HEK293 (cell line): ENCODE measurements around the gene AIG1.

Experiments
- CTCF ChIA-PET: fragments of 350-600 bp; formaldehyde crosslinking; extraction: SDS; loops from one replicate; lab custom pipeline; 2021; ENCODE audit warnings: antibody characterized with exemption; lab: Yijun Ruan, JAX
- POLR2A ChIA-PET: fragments of 300-600 bp; formaldehyde crosslinking; extraction: SDS; loops from one replicate; lab custom pipeline; 2020; ENCODE audit warnings: antibody characterized with exemption, inconsistent platforms; lab: Yijun Ruan, JAX
- H3K27ac ChIP-seq: fragments of 200-500 bp; sonication (Bioruptor generic); 2 replicates; pipeline ENCODE4 v1.5.1; 2014; ENCODE audit warnings: low read depth, low read length, control low read depth, inconsistent platforms; ENCODE audit errors: extremely low read depth
- H3K36me3 ChIP-seq, 2 experiments: fragments of 200-500 bp in 1 of 2; sonication (Bioruptor generic) in 1 of 2; 1 replicate in 1 of 2; 2 replicates in 1 of 2; pipeline ENCODE4 v1.5.1; 2014 to 2017; ENCODE audit warnings: inconsistent platforms in 2 of 2, low read length in 2 of 2; ENCODE audit not compliant: control insufficient read depth in 2 of 2, insufficient read depth in 1 of 2
- H3K4me1 ChIP-seq: fragments of 200-500 bp; sonication (Bioruptor generic); 2 replicates; pipeline ENCODE4 v1.5.1; 2014; ENCODE audit warnings: mild to moderate bottlenecking, low read length, inconsistent platforms; ENCODE audit not compliant: control insufficient read depth, insufficient read depth
- H3K4me3 ChIP-seq: 2 replicates; pipeline ENCODE4 v1.5.1; 2011; ENCODE audit warnings: low read depth, mild to moderate bottlenecking, control low read depth, low read length, moderate library complexity
- H3K9me3 ChIP-seq: fragments of 200-500 bp; sonication (Bioruptor generic); 2 replicates; pipeline ENCODE4 v1.5.1; 2014; ENCODE audit warnings: low read depth, low read length, inconsistent platforms; ENCODE audit not compliant: control insufficient read depth, insufficient read depth
- BCL6B ChIP-seq: fragments of 450-650 bp; formaldehyde crosslinking; IDR thresholded peaks from 2 replicates; pipeline ENCODE4 v1.5.1; 2017; ENCODE audit warnings: missing biosample characterization, missing genetic modification characterization
- KLF1 ChIP-seq: fragments of 450-650 bp; formaldehyde crosslinking; IDR thresholded peaks from 2 replicates; pipeline ENCODE4 v1.5.1; 2016; ENCODE audit warnings: missing biosample characterization, missing genetic modification characterization
- KLF17 ChIP-seq: fragments of 450-650 bp; formaldehyde crosslinking; IDR thresholded peaks from 2 replicates; pipeline ENCODE4 v1.5.1; 2016; ENCODE audit warnings: missing biosample characterization, missing genetic modification characterization
- KLF8 ChIP-seq: fragments of 450-650 bp; formaldehyde crosslinking; IDR thresholded peaks from 2 replicates; pipeline ENCODE4 v1.5.1; 2016; ENCODE audit warnings: missing biosample characterization, missing genetic modification characterization
- MZF1 ChIP-seq: fragments of 450-650 bp; formaldehyde crosslinking; IDR thresholded peaks from 2 replicates; pipeline ENCODE4 v1.5.1; 2017; ENCODE audit warnings: missing biosample characterization, missing genetic modification characterization, borderline replicate concordance
- SP3 ChIP-seq: fragments of 450-650 bp; formaldehyde crosslinking; IDR thresholded peaks from 2 replicates; pipeline ENCODE4 v1.5.1; 2016; ENCODE audit warnings: missing biosample characterization, missing genetic modification characterization
- ZBTB44 ChIP-seq: fragments of 450-650 bp; IDR thresholded peaks from 2 replicates; pipeline ENCODE4 v1.5.1; 2018; ENCODE audit warnings: missing biosample characterization, mild to moderate bottlenecking, missing genetic modification characterization
- ZBTB7A ChIP-seq: fragments of 450-650 bp; formaldehyde crosslinking; IDR thresholded peaks from 2 replicates; pipeline ENCODE4 v1.5.1; 2016; ENCODE audit warnings: low read depth, missing biosample characterization, missing genetic modification characterization
- ZEB2 ChIP-seq: fragments of 450-650 bp; formaldehyde crosslinking; IDR thresholded peaks from 2 replicates; pipeline ENCODE4 v1.5.1; 2016; ENCODE audit warnings: missing biosample characterization, missing genetic modification characterization
- ZNF157 ChIP-seq: fragments of 450-650 bp; formaldehyde crosslinking; IDR thresholded peaks from 2 replicates; pipeline ENCODE4 v1.5.1; 2016; ENCODE audit warnings: missing biosample characterization, missing genetic modification characterization
- ZNF174 ChIP-seq: fragments of 450-650 bp; formaldehyde crosslinking; IDR thresholded peaks from 2 replicates; pipeline ENCODE4 v1.5.0; 2017; ENCODE audit warnings: missing biosample characterization, mild to moderate bottlenecking, missing genetic modification characterization
- ZNF175 ChIP-seq: fragments of 450-650 bp; formaldehyde crosslinking; IDR thresholded peaks from 2 replicates; pipeline ENCODE4 v1.5.1; 2016; ENCODE audit warnings: missing biosample characterization, missing genetic modification characterization
- ZNF26 ChIP-seq: fragments of 450-650 bp; formaldehyde crosslinking; IDR thresholded peaks from 2 replicates; pipeline ENCODE4 v1.5.1; 2016; ENCODE audit warnings: missing biosample characterization, missing genetic modification characterization
- ZNF350 ChIP-seq: fragments of 450-650 bp; formaldehyde crosslinking; IDR thresholded peaks from 2 replicates; pipeline ENCODE4 v1.5.0; 2017; ENCODE audit warnings: missing biosample characterization, mild to moderate bottlenecking, missing genetic modification characterization
- ZNF555 ChIP-seq: fragments of 450-650 bp; formaldehyde crosslinking; conservative IDR thresholded peaks from 2 replicates; pipeline ENCODE4 v1.5.1; 2017; ENCODE audit warnings: missing biosample characterization, mild to moderate bottlenecking, missing genetic modification characterization, inconsistent platforms
- ZNF585B ChIP-seq: fragments of 450-650 bp; formaldehyde crosslinking; IDR thresholded peaks from 2 replicates; pipeline ENCODE4 v1.5.1; 2016; ENCODE audit warnings: missing biosample characterization, missing genetic modification characterization
- ZNF596 ChIP-seq: fragments of 450-650 bp; IDR thresholded peaks from 2 replicates; pipeline ENCODE4 v1.5.0; 2018; ENCODE audit warnings: missing biosample characterization, mild to moderate bottlenecking, missing genetic modification characterization, moderate library complexity
- ZNF624 ChIP-seq: fragments of 450-650 bp; formaldehyde crosslinking; IDR thresholded peaks from 2 replicates; pipeline ENCODE4 v1.5.1; 2017; ENCODE audit warnings: missing biosample characterization, missing genetic modification characterization
- ZNF654 ChIP-seq: fragments of 450-650 bp; formaldehyde crosslinking; IDR thresholded peaks from 2 replicates; pipeline ENCODE4 v1.5.1; 2016; ENCODE audit warnings: low read depth, missing biosample characterization, missing genetic modification characterization
- ZNF677 ChIP-seq: fragments of 450-650 bp; IDR thresholded peaks from 2 replicates; pipeline ENCODE4 v1.5.0; 2018; ENCODE audit warnings: missing biosample characterization, mild to moderate bottlenecking, missing genetic modification characterization, moderate library complexity
- ZNF692 ChIP-seq: fragments of 450-650 bp; formaldehyde crosslinking; IDR thresholded peaks from 2 replicates; pipeline ENCODE4 v1.5.1; 2016; ENCODE audit warnings: missing biosample characterization, missing genetic modification characterization
- ZNF830 ChIP-seq: fragments of 450-650 bp; IDR thresholded peaks from 2 replicates; pipeline ENCODE4 v1.5.0; 2018; ENCODE audit warnings: missing biosample characterization, missing genetic modification characterization, low read depth, mild to moderate bottlenecking, moderate library complexity
- ZSCAN30 ChIP-seq: fragments of 450-650 bp; IDR thresholded peaks from 2 replicates; pipeline ENCODE4 v1.5.1; 2018; ENCODE audit warnings: missing biosample characterization, mild to moderate bottlenecking, missing genetic modification characterization, moderate library complexity

AIG1 gene

GRCh38 chr6:143021543-143021942 is 39.1 kb upstream of the AIG1 start:
- H3K36me3 ChIP-seq = no peaks in the 10 kb centered on the region
- H3K27ac ChIP-seq = no peak overlapping the region
- H3K4me1 ChIP-seq = no peaks in the 10 kb centered on the region
- CTCF ChIA-PET = no interaction called here
- POLR2A ChIA-PET = no interaction called here
- no peaks in the 10 kb centered on the region for H3K9me3 ChIP-seq
- TF ChIP-seq ZNF830 (tag by site-specific recombination) = no peak
- no peak for TF ChIP-seq ZNF350 (tag by site-specific recombination)
- TF ChIP-seq KLF8 (tag by site-specific recombination) = no peak
- TF ChIP-seq ZNF26 (tag by site-specific recombination) = no peak
- TF ChIP-seq, all 188 proteins: peak for 0
- no peak overlapping the region for H3K4me3 ChIP-seq

- ChIA-PET CTCF (no interaction called here), POLR2A (no interaction called here)
- no peak overlapping the region for H3K4me3 ChIP-seq
- TF ChIP-seq ZNF174 (tag by site-specific recombination) (no peak), ZEB2 (tag by site-specific recombination) (no peak), ZNF624 (tag by site-specific recombination) (no peak), BCL6B (tag by site-specific recombination) (no peak), ZNF26 (tag by site-specific recombination) (no peak), KLF1 (tag by site-specific recombination) (no peak), MZF1 (no peak), KLF17 (tag by site-specific recombination) (no peak), ZNF555 (tag by site-specific recombination) (no peak), ZBTB7A (tag by site-specific recombination) (no peak), ZNF157 (tag by site-specific recombination) (no peak), ZNF677 (tag by site-specific recombination) (no peak), SP3 (tag by site-specific recombination) (no peak), ZBTB44 (tag by site-specific recombination) (no peak), ZSCAN30 (tag by site-specific recombination) (no peak), ZNF596 (tag by site-specific recombination) (no peak), ZNF585B (tag by site-specific recombination) (no peak), ZNF692 (tag by site-specific recombination) (no peak), ZNF654 (no peak), ZNF175 (tag by site-specific recombination) (no peak)
- H3K27ac ChIP-seq = no peak overlapping the region
- H3K4me1 ChIP-seq = no peaks in the 10 kb centered on the region
- no peaks in the 10 kb centered on the region for H3K36me3 ChIP-seq
- no peaks in the 10 kb centered on the region for H3K9me3 ChIP-seq
These were observed 38.1 kb upstream of the AIG1 start for GRCh38 chr6:143022587-143022986.
